COLO668 (cell line): ENCODE results near the gene PRKAB2.
"Not testable (repeated sequence)": the region's sequence is repeated elsewhere in the genome, so short reads cannot be mapped to it uniquely, and the experiment has no call there.

Source experiments
- DNase-seq: peaks from one replicate; lab custom pipeline; 2025; ENCODE audit not compliant: unreplicated experiment; lab: John Stamatoyannopoulos, UW

The PRKAB2 gene

DNA sequence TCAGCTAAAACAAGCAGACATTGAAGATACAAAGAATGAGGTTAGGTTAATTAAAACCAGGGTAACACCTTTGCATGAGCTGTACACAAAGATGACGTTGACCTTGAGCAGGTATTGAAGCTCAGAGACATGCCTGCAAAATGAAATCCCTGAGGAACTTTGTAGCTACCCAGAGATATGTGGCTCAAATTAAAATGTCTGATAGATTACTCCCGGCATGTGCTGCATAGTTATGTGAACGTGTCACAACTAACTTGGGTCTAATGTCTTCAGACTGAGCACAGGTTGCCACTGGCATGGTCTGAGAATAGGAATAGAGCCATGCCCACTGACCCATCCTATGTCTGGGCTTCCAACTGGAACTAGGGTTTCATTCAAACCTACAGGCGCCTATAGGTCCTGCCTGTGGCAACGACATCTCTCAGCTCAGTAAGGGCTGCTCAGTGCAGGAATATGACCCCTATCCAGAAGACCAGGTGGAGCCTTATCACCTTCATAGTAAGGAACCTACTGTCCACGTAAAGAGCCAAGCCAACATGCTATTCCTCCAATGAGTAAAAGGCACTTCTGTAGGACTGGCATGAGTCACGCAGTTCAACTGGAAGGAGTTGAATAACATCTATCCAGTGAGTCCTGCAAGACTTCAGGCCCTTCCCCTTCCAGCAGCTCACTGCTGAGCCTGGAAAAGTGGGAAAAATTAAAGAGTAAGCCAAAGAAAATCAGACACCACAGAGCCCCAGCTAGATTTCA, 60.7 kb downstream of the PRKAB2 start:
- DNase-seq = no peak

DNA sequence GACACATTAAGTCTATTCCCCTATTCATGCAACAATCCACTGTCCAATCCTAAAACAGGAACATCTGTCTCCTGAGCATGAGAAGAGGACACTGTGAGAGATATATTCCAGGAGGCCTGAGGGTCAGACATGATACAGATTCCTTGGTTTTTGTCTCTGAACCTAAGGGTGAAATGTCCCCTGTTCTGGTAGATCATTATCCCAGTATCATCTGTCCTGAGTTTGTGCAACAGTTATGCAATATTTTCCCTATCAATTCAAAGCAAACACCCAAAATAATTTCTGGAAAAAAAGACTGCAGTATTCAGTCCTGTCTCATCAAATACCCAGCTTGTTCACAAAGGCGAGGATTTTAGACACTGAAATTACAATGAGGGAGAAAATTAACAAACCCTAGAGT, 61.4 kb downstream of the PRKAB2 start:
- DNase-seq = no peak

DNA sequence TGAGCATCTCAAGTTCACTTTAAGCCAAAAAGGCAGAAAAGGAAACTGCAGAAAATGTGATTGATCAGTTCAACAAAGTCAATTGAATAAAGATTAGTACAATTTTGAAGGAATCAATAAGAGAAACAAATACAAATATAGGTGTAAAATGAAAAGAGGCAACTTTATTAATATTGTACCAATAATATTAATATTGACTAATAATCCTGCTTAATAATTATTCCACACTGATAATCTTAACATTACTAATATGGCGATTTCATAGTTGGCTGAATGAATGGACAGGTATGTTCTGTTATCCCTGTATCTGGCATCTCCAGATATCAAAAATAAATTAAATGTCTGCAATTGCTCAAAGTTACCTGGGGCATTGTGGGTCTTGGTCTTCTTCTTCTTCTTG, 61.8 kb downstream of the PRKAB2 start:
- DNase-seq = no peak

DNA sequence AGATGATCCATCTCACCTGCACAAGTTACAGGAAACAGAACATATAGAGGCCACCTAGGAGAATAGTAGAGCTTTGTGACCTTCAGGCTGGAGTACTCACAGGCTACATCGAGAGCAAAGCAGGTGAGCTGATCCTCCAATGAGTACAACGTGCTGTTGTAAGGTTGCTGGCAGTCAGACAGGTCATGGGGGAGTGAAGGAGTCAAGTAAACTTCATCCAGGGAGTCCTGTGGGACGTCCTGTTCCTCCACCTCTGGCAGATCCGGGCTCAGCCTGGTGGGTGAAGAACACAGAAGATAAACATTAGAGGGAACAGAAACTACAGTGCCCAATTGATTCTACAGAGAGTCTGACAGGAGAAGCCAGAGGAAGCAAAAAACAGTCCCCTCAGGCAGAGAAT, 62.5 kb downstream of the PRKAB2 start:
- DNase-seq = no peak

DNA sequence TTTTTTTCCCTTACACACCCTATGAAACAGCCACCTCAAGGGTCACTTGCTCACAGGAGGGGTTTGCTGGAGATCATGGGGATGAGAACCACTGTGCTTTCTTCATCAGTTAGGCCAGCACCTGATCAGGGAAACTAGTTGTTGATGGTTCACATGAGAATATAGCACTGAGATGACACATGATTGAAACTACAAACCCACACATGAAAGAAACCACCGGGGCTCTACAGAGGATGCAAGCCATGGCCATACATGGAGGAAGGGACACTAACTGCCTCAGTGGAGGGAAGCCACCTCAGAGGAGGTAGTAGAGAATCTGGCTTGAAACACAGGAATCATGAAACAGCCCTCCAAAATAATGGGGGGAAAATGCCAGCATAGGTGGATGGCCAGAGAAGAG, 63.2 kb downstream of the PRKAB2 start:
- no peak for DNase-seq

DNA sequence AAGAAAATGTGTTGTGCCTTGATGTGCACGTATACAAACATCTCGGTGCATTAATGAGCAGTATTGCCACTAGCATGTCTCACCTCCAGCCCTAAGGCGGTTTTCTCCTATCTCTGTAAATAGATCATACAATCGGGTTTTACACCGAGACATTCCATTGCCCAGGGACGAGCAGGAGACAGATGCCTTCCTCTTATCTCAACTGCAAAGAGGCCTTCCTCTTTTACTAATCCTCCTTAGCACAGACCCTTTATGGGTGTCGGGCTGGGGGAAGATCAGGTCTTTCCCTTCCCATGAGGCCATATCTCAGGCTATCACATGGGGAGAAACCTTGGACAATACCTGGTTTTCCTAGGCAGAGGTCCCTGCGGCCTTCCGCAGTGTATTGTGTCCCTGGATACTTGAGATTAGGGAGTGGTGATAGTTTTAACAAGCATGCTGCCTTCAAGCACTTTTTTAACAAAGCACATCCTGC, 65.8 kb downstream of the PRKAB2 start:
- DNase-seq = not testable (repeated sequence)

DNA sequence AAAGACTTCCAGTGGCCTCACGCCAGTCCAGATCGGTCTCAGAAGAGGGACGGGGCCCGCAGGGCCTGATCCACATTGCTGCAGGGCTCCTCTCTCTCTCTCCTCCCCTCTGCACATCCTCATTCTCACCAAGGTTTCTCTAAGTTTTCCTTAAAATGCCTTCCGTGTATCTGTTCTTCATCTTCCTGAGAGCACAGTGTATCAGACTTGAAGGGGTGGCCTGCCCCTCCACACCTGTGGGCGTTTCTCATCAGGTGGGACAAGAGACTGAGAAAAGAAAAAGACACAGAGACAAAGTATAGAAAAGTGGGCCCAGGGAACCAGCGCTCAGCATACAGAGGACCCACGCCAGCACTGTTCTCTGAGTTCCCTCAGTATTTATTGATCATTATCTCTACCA, 66.4 kb downstream of the PRKAB2 start:
- no peak for DNase-seq
